NCI-H524 treated with DMSO at 0.1 percent for 48 hours (cell line): Measurements from ENCODE around the gene KAT8.
"Not testable (repeated sequence)": the region's sequence is repeated elsewhere in the genome, so short reads cannot be mapped to it uniquely, and the experiment has no call there.

Experiments used
- DNase-seq: peaks from one replicate; lab custom pipeline; 2025; lab: John Stamatoyannopoulos, UW

KAT8 gene

GRCh38 chr16:31131841-31132271 is 14.4 kb downstream of the KAT8 start:
- no peak for DNase-seq

- no peak for DNase-seq
Measured at GRCh38 chr16:31132303-31132979, 15.0 kb downstream of the KAT8 start.

- no peak for DNase-seq
Measured at GRCh38 chr16:31133046-31133501, 15.6 kb downstream of the KAT8 start.

- DNase-seq: no peak
Measured at GRCh38 chr16:31134091-31134571, 16.7 kb downstream of the KAT8 start.

- DNase-seq: peak; percentile 45
Measured at GRCh38 chr16:31134625-31135534, 17.4 kb downstream of the KAT8 start.

GRCh38 chr16:31135535-31136286 is 18.2 kb downstream of the KAT8 start, which contains the start of gene PRSS8:
TSS of gene PRSS8 (minus strand) at chr16:31135727. CDS start at chr16:31135498, 229 bp downstream.
- no peak for DNase-seq

- DNase-seq: no peak
Measured at GRCh38 chr16:31136287-31136662, 18.8 kb downstream of the KAT8 start.

GRCh38 chr16:31136822-31137499 is 19.5 kb downstream of the KAT8 start:
- not testable (repeated sequence) for DNase-seq

GRCh38 chr16:31138621-31139578 is 21.4 kb downstream of the KAT8 start:
- no peak for DNase-seq

- DNase-seq: not testable (repeated sequence)
Measured at GRCh38 chr16:31141071-31141469, 23.6 kb downstream of the KAT8 start.

- no peak for DNase-seq
Measured at GRCh38 chr16:31141489-31142108, 24.1 kb downstream of the KAT8 start.

GRCh38 chr16:31142109-31143010 is 24.9 kb downstream of the KAT8 start:
- peak; percentile 83 for DNase-seq

- DNase-seq: no peak
Measured at GRCh38 chr16:31143011-31143693, 25.7 kb downstream of the KAT8 start.

- DNase-seq: no peak
Measured at GRCh38 chr16:31143694-31144148, 26.3 kb downstream of the KAT8 start.

- not testable (repeated sequence) for DNase-seq
Measured at GRCh38 chr16:31144418-31144817, 27.0 kb downstream of the KAT8 start.

- DNase-seq: no peak
Measured at GRCh38 chr16:31145398-31145990, 28.0 kb downstream of the KAT8 start.

GRCh38 chr16:31147574-31147973 is 30.1 kb downstream of the KAT8 start:
- DNase-seq: no peak

- DNase-seq: no peak
Measured at GRCh38 chr16:31148281-31148728, 30.8 kb downstream of the KAT8 start.
